ENCODE measurements around the gene CCDC106.

The CCDC106 gene

DNA sequence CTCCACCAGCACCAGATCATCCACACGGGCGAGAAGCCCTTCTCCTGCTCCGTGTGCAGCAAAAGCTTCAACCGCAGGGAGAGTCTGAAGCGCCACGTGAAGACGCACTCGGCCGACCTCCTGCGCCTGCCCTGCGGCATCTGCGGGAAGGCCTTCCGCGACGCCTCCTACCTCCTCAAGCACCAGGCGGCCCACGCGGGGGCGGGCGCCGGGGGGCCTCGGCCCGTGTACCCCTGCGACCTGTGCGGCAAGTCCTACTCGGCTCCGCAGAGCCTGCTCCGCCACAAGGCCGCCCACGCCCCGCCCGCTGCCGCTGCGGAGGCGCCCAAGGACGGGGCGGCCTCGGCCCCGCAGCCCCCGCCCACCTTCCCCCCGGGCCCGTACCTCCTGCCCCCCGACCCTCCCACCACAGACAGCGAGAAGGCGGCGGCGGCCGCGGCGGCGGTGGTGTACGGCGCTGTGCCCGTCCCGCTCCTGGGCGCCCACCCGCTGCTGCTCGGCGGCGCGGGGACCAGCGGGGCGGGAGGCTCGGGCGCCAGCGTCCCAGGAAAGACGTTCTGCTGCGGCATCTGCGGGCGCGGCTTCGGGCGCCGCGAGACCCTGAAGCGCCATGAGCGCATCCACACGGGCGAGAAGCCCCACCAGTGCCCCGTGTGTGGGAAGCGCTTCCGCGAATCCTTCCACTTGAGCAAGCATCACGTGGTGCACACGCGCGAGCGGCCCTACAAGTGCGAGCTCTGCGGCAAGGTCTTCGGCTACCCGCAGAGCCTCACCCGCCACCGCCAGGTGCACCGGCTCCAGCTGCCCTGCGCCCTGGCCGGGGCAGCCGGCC is 33.1 kb upstream of the CCDC106 start:
- DNase-seq (ENCODE audit: low spot score): no peak
- Histone ChIP-seq H3K27ac (no peak overlapping the region), H3K4me3 (no peak overlapping the region)
- TF ChIP-seq, protein P1, sequence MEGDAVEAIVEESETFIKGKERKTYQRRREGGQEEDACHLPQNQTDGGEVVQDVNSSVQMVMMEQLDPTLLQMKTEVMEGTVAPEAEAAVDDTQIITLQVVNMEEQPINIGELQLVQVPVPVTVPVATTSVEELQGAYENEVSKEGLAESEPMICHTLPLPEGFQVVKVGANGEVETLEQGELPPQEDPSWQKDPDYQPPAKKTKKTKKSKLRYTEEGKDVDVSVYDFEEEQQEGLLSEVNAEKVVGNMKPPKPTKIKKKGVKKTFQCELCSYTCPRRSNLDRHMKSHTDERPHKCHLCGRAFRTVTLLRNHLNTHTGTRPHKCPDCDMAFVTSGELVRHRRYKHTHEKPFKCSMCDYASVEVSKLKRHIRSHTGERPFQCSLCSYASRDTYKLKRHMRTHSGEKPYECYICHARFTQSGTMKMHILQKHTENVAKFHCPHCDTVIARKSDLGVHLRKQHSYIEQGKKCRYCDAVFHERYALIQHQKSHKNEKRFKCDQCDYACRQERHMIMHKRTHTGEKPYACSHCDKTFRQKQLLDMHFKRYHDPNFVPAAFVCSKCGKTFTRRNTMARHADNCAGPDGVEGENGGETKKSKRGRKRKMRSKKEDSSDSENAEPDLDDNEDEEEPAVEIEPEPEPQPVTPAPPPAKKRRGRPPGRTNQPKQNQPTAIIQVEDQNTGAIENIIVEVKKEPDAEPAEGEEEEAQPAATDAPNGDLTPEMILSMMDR (IDR thresholded peaks at IDR 0.05): no peak

- Histone ChIP-seq H3K4me3 (no peak overlapping the region), H3K27ac (no peak overlapping the region)
- DNase-seq (ENCODE audit: low spot score): no peak
- TF ChIP-seq, protein P1 (IDR thresholded peaks at IDR 0.05): no peak
These were observed 32.2 kb upstream of the CCDC106 start for GRCh38 chr19:55615543-55616394.

DNA sequence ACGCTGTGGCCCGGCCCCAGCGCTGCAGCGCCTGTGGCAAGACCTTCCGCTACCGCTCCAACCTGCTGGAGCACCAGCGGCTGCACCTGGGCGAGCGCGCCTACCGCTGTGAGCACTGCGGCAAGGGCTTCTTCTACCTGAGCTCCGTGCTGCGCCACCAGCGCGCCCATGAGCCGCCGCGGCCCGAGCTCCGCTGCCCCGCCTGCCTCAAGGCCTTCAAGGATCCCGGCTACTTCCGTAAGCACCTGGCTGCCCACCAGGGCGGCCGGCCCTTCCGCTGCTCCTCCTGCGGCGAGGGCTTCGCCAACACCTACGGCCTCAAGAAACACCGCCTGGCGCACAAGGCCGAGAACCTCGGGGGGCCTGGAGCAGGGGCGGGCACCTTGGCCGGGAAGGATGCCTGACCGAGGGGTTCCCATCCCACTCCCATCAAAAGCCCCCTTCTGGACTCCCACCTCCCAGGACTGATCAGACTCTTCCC is 31.6 kb upstream of the CCDC106 start:
- DNase-seq (ENCODE audit: low spot score): no peak
- H3K27ac ChIP-seq: no peak overlapping the region
- TF ChIP-seq, protein P1 (IDR thresholded peaks at IDR 0.05): no peak
- no peak overlapping the region for H3K4me3 ChIP-seq

DNA sequence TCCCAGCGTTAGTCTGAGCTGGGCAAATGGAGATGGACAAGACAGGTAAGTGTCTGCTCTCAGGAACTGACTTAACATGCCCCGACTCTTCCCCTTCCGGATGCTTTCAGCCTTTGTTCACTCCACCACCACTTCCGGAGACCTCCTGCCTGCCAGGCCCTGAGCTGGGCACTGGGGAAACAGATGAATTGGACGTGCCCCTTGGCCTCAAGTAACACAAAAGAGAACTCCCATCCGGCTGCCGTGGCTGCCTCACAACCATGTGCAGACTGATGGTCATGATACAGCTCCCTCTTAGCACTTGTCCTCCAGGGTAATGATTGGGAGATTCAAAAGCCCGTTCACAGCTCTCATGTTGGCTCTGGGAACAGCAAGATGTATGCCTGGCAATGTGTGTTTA is 30.6 kb upstream of the CCDC106 start:
- TF ChIP-seq, protein P1 (IDR thresholded peaks at IDR 0.05): no peak
- no peak for DNase-seq (ENCODE audit: low spot score)
- Histone ChIP-seq H3K4me3 (no peak overlapping the region), H3K27ac (no peak overlapping the region)

DNA sequence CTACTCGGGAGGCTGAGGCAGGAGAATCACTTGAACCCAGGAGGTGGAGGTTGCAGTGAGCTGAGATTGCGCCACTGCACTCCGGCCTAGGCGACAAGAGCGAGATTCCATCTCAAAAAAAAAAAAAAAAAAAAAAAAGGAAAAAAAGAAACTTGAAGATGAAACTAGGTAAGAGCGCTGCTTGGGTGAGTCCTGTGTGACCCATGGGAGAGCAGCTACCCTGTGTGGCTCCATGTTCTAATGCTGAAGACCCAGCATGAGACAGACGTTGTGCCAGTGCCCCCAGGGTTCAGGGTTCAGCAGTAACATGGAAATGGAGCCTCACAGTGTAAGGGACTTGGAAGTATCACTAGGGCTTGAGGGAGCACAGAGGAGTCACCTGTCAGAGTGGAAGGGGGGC is 29.6 kb upstream of the CCDC106 start:
- no peak for DNase-seq (ENCODE audit: low spot score)
- no peak overlapping the region for H3K4me3 ChIP-seq
- H3K27ac ChIP-seq: no peak overlapping the region

DNA sequence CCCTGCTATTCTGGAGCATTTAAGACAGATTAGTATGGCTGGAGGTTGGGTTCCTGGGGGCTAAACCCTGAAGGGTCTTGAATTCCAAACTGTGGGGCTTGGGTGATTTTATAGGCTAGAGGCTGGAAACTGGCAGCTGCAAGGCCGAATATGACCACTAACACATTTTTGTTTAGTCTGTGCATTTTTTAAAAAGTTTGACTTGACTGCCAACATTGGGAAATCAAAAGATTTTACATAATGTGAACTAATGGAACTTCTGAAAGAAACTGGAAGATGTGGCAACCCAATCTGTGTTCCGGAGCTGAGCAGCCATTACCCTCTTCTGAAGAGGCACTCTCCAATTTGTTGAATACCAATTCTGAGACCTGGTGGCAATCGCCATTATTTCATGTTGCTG is 28.7 kb upstream of the CCDC106 start:
- no peak for DNase-seq (ENCODE audit: low spot score)
- TF ChIP-seq, protein P1 (IDR thresholded peaks at IDR 0.05): no peak
- Histone ChIP-seq H3K4me3 (no peak overlapping the region), H3K27ac (no peak overlapping the region)

More for the DNA sequence above, 29.6 kb upstream of the CCDC106 start:
- TF ChIP-seq, protein P1 (IDR thresholded peaks at IDR 0.05): no peak

All from coronary artery (tissue), 2 donors.